Myocyte (in vitro differentiated cells): ENCODE results near the gene FOXP1. TPM values are rescaled to one million over a fixed set of nuclear protein-coding genes. Genes with fewer than 3 reads are reported as not detected.

Experiments used
- DNase-seq: peaks from one replicate; pipeline ENCODE4 v3.0.0-alpha.2; 2012; ENCODE audit warnings: low read depth
- total RNA-seq: library from RNA; depleted of rRNA; stranded (reverse); fragments of >200 nt; gene quantifications from 2 replicates; pipeline ENCODE4 v1.2.3, GENCODE V29; 2014

FOXP1 gene
- total RNA-seq, 1 donor from 2014 or later = 28.8 TPM

GRCh38 chr3:71276531-71276930, 307.0 kb downstream of the FOXP1 start:
- DNase-seq = no peak

DNA sequence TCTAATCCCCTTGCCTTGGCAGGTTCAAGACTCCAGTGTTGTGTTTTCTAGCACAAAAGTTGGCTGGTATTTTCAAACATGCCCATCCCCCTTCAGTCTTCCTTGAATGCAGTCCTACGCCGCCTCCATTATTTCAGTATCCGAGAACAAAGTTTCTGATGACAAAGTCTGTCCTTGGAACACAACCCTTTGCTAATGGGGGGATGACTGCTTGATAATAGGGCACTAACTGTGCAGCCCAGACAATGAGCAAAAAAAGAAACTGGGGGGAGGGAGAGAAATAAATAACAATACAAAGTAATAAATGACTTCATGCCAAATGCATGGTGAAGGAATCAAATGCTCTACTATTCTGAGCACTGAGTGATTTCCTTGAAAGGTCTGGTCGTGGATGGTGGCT, 310.1 kb downstream of the FOXP1 start:
- DNase-seq = no peak

DNA sequence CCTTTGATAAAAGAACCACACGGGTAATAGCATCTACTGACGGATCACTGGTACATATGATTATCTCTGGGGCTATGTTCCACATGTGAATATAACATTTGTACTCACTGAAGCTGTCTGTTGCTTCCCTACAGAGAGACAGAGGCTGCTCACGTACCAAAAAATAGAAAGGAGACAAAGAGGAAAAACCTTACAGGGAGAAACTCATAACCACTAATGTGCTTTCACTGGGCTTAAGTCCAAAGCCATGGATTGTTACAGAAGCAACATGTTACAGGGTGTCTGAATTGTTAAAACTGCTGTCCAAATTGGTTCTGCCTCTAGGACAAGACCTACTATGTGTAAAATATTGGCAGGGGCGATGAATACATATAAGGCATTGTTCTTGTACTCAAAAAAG, 311.9 kb downstream of the FOXP1 start:
- DNase-seq = peak; percentile 10

DNA sequence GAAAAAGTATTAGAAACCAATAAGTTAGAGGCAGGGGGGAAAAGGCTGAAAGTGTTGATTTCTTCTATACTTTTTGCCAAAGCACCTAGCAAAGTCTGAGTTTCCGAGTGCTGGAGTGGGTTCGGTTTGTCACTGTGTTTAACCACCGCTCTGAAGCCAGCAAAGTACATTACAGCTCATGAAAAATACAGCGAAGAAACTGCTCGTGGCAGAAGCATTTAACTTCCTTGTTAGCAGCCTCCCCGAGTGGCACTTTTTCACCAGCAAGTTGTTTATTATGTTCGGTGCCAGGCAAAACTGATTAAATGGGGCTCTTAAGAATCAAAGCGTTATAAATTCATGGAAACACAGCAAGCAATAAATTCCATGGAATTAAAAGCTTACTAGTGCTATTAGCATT, 313.6 kb downstream of the FOXP1 start:
- DNase-seq = no peak

DNA sequence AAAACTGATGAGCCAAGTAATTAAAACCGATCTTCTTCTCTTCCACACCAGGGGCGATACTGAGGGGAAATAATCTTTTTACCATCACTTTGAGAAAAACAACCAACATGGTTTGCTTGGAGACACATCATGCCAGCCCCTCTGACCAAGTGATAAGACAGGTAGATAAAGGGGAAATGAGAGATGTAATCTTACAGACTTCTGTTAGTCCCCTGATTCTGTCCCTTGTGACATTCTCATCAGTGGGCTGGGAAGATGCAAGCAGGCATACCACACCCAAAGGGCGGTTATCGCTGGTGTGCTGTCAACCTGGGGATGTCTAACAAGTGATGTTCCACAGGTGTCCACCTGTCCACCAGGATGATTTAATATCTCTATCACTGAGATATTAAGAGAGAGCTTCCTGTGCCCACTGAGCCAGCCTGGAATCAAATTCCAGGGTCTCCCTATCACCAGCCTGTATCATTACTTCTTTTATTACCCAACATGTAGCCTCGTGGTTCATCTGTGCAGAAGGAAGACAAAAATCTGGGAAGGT, 315.0 kb downstream of the FOXP1 start:
- no peak for DNase-seq

GRCh38 chr3:71266875-71267274, 316.7 kb downstream of the FOXP1 start:
- no peak for DNase-seq

- no peak for DNase-seq
Observed at GRCh38 chr3:71265365-71265915, 318.1 kb downstream of the FOXP1 start.

- DNase-seq = no peak
Observed at GRCh38 chr3:71264840-71265239, 318.7 kb downstream of the FOXP1 start.

DNA sequence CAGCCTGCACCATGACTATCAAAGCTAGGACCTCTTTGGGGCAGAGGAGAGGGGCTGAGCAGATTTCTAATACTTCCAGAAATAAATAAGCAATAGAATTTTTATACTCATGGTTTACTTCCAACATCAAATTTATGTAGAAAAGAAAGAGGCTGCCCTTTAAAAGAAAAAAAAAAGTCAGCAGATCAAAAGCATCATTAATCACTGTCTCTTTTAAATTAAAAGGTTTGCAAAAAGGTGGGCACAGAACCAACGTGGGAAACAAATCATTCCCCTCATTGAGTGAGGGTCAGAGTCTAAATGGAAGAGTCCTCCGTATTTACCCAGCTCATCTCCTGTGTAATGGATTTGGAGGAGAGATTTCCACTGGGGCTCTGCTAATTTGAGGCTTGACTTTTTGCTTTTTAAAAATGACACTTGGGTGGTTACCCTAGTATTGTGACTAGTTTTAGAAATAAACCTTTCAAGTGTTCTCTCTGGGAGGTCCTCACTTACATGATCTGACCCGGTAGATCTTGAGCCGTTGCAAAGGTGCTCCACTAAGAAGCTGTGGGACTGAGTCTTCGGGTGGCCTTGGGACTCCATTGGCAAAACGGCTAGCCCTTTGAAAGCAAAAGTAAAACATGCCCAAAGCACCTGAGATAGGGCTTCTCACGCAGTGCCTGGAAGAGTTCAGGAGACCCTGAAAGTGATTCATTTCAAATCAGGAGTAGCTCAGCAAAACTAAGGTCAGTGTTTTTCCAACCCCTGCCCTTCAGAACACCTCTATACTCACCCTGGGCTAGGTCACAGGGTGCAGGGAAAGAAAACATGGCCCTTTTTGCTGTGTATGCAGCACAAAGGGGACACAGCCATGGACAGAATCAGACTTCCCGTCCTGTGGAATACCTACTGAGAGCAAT, 320.9 kb downstream of the FOXP1 start:
- DNase-seq = no peak

- no peak for DNase-seq
Observed at GRCh38 chr3:71260782-71261181, 322.7 kb downstream of the FOXP1 start.

DNA sequence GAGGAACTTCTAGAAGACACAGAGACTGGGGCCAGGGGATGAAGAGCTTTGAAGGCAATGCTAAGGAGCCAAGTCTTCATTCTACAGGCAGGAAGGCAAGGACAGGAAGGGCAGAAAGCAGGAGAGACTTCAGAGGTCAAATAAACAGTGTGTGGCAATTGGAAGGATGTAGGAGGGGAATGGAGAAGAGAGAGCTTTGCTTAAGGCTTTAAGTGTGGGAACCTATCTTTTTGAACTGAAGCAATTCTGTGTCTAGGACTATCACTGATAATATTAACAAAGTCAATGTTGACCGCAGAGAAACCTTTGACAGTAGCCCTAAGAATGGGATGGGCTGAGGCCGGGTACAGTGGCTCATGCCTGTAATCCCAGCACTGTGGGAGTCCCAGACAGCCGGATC, 325.0 kb downstream of the FOXP1 start:
- no peak for DNase-seq

- DNase-seq = no peak
Observed at GRCh38 chr3:71258116-71258515, 325.4 kb downstream of the FOXP1 start.

DNA sequence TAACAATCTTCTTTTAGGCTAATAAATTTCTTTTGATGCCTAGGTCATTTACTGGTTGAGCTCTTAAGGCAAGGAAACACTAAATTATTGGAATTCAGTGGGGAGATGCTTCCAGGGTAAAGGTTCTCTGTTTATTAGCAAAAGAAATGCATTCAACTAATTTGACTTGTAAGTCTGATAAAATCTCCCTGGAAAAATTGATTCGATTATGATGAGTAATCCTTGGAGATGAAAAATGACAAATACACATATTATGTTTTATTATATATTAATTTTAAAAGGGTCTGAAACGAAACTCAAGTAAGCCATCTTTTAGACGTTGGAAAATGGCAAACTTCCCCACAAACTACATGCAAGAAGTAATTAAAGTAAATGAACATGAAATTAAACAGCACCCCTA, 328.0 kb downstream of the FOXP1 start:
- no peak for DNase-seq

- no peak for DNase-seq
Observed at GRCh38 chr3:71254281-71255057, 329.1 kb downstream of the FOXP1 start.

- DNase-seq = no peak
Observed at GRCh38 chr3:71253169-71253568, 330.4 kb downstream of the FOXP1 start.

DNA sequence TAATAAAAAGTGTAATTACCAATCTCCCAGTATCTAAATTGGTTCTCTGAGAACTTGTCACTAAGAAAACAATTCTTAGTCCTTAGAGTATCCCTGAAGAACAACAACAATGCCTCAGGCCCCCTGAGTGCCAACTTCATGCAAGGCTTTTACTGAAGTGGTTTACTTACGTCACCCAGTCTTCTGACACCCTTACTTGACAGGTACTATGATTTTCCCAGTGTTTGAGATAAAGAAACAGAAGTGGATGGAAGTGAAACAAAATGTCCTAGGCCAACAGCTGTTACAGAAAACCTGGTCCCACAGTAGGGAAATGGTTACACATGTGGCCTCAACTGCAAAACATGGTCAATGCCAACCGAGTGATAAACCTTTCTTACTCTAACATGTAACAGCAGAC, 331.1 kb downstream of the FOXP1 start:
- DNase-seq = no peak

DNA sequence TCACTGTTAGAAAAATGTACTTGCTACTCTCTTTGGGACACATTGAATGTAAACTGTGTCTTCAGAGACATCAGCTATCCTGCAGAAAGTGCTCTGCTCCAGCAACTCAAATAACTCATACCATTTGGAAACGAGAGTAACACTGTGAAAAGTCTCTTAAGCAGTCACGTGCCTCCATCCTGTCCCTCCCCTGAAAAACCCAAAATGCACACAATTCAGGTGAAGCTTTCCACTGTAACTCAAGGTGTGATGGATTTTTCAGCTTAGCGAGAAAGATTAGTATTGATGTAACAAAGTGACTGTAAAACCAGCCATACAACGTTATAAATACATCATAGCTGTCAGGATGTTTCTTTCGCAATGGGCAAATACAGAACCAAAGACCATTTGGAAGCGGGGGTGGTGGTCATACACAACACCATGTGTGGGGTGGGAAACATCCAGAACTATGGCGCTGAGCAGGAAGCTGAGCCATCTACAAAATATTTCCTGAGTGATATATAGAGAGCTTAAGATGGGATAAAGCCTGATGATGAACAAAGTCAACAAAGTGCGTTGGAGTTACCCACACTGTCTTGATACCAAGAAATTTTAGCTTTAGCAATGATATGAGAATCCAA, 332.3 kb downstream of the FOXP1 start:
- no peak for DNase-seq

GRCh38 chr3:71250026-71250425, 333.5 kb downstream of the FOXP1 start:
- no peak for DNase-seq

GRCh38 chr3:71247958-71248335, 335.6 kb downstream of the FOXP1 start:
- DNase-seq = no peak

- peak; percentile 10 for DNase-seq
Observed at GRCh38 chr3:71247221-71247957, 336.1 kb downstream of the FOXP1 start.
